HFF-Myc (cell line): ENCODE results near the gene PPL.

Source experiments
- DNase-seq: peaks from one replicate; pipeline ENCODE4 v3.0.0-alpha.2; 2011; ENCODE audit warnings: low read depth; ENCODE audit errors: extremely low read depth
- H3K4me3 ChIP-seq: replicated peaks from 2 replicates; pipeline ENCODE4 v1.5.1; 2011; ENCODE audit warnings: low read depth, mild to moderate bottlenecking, control low read depth, low read length
- TF ChIP-seq, protein P1 (sequence below): IDR thresholded peaks from 2 replicates; pipeline ENCODE4 v1.5.1; 2012; ENCODE audit warnings: mild to moderate bottlenecking, low read depth, low read length, control low read depth; ENCODE audit errors: missing control alignments

The PPL gene

DNA sequence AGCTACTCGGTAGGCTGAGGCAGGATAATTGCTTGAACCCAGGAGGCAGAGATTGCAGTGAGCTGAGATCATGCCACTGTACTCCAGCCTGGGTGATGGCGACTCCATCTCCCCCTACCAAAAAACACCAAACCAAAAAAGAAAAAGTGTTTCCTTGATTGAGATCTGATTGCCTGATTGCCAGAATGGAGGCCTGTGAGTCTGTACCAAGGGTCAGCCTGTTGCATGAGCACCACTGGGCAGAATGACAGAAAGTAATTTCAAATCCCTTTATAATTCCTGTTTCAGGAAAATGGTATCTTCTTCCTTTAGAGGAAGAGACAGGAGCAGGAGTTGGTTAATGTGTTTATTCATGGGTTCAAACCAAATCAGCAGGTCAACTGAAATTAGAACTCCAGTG, 81.1 kb downstream of the PPL start:
- no peak for DNase-seq
- no peak overlapping the region for H3K4me3 ChIP-seq
- TF ChIP-seq, protein P1, sequence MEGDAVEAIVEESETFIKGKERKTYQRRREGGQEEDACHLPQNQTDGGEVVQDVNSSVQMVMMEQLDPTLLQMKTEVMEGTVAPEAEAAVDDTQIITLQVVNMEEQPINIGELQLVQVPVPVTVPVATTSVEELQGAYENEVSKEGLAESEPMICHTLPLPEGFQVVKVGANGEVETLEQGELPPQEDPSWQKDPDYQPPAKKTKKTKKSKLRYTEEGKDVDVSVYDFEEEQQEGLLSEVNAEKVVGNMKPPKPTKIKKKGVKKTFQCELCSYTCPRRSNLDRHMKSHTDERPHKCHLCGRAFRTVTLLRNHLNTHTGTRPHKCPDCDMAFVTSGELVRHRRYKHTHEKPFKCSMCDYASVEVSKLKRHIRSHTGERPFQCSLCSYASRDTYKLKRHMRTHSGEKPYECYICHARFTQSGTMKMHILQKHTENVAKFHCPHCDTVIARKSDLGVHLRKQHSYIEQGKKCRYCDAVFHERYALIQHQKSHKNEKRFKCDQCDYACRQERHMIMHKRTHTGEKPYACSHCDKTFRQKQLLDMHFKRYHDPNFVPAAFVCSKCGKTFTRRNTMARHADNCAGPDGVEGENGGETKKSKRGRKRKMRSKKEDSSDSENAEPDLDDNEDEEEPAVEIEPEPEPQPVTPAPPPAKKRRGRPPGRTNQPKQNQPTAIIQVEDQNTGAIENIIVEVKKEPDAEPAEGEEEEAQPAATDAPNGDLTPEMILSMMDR, result no peak

DNA sequence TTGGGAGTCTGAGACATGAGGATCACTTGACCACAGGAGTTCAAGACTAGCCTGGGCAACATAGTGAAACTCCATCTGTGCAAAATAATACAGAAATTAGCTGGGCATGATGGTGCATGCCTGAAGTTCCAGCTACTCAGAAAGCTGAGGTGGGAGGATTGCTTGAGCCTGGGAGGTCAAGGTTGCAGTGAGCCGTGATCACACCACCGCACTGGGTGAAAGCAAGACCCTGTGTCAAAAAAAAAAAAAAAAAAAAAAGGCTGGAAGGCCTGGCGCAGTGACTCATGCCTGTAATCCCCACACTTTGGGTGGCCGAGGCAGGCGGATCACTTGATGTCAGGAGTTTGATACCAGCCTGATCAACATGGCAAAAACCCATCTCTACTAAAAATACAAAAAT, 81.6 kb downstream of the PPL start:
- TF ChIP-seq, protein P1, result no peak
- H3K4me3 ChIP-seq, result no peak overlapping the region

DNA sequence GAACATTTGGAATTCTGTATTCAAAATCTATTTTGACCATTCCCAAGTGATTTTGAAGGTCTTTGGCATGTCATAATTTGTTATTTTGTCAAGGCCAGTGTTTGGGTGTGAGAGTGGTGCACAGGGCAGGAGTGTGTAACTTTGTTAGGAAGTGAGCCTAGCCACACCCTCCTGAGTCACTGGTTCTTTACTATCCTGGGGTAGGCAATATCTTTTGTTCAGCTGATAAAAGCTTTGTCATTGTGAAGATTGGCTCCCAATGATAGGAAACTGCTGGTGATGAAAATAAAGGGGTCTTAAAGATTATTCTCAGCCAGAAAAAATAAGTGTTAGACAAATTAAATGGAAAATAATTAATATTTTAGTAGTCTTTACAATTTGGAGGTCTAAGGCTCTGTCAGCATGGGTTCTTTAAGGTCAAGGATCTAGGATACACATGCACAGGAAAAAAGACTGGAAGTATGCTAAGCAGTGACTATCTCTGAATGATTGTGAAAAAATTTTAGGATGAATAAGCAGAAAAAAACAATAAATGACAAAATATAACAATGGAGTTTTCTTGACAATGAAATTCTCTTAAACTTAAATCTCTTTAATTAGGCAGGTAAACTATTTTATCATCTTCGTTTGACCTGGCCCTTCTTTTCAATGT, 84.6 kb downstream of the PPL start:
- DNase-seq, result no peak
- TF ChIP-seq, protein P1, result no peak
- H3K4me3 ChIP-seq, result no peak overlapping the region

More for the DNA sequence above, 81.6 kb downstream of the PPL start:
- DNase-seq, result no peak

DNA sequence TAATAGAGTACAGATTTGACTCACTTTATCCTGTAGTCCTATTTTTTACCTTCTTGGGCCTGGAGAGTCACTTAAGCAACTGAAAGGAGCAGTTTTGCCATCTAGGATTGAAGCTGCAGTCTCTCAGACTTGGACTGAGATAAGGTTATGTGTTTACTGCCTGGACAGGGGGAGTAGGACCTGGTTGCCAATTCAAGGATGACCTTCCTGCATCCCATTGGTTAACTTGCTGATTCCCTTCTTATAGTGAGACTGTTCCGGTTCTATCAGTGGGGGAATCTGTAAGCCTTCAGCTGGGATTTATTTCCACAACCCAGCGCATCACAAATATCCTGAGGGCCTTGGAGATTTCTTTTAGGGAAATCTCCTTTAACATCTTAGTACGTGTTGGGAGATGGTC, 86.7 kb downstream of the PPL start:
- TF ChIP-seq, protein P1, result no peak
- peak overlapping the region; percentile 94 for H3K4me3 ChIP-seq
- DNase-seq, result no peak

DNA sequence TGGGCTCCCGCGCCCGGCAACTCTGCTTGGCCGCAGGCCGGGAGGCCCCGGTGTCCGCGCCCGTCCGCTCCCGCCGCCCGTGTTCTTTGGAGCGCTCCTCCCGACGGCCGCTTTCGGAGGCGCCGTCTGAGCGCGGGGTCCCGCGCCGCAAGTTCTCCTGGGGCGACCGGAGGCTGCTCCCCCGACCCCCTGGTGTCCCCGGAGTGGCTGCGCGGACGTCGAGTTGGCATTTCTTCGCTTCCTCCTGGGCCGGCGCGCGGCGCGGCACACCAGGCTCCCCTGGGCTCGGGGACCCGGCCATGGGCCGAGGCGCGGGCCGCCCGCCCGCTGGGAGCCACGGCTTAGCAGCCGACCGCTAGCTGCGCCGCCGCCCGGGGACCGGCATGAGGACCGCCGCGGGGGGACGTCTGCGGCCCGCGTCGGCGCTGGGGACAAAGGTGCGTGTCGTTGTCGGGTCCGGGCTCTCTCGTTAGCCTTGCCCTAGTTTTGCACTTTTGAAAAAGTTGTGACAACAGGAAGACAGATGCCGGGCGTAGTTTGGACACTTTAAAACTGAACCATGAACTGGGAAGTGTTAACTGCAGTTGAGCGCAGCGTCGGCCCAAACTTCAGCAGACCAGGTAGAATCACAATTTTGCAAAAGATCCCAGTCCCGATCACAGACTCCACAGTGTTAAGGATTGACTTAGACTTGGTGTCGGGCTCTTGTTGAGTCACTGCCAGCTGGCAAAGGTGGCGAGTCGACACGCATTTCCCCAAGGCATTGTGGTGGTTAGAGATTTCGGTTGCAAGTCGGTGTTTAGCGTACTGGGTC, 89.0 kb downstream of the PPL start:
- no peak for DNase-seq
- H3K4me3 ChIP-seq, result peak overlapping the region; percentile 94
- TF ChIP-seq, protein P1, result no peak

DNA sequence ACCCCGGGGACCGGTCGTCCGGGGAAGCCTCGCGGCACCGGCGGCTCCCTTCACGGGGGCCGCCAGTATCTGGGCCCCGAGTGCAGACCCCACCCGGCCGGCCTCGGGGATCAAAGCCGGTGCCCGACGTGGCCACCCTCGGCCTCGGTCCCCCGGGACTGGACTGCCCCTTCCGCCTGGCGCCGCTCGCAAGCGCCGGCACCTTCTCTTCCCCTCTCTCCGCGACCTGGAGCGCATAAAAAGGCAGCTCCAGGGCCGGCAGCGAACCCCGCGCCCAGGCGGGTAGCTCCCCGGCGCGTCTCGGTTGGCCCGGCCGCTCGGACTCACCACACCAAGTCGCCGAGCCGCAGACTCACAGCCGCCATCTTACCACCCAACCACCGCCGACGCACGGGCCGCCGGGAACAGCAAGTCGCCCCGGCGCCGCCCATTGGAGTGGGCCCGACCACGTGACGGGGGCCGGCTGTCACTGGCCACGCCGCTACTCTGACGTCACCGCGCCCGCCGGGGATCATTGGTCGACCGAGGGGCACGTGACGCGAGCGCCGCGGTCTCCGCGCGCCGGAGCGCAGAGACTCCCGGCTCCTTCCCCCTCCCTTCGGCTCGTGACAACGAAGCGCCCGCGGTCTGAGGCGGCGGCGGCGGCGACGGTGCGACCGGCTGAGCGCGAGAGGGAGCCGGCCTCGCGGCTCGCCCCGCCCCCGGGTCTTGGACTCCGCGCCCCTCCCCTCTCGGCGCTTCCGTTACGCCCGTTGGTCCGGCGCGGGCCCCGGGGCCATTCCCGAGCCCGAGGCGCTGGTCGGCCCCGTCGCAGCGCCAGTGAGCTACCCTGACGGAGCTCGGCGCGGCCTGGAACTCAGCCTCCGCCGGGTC, 89.8 kb downstream of the PPL start, which contains the start of the genes GLYR1 and UBN1:
GLYR1 (minus strand) TSS at position 388 of the 873 bp plus-strand sequence; CDS start at position 365, 23 bp downstream.
UBN1 (plus strand) TSS at position 581 of the 873 bp plus-strand sequence. CDS start 5,437 bp downstream, outside the sequence.
- peak; percentile 79 for DNase-seq
- TF ChIP-seq, protein P1, result no peak
- peak within 1 kb of the TSS; percentile 94 for H3K4me3 ChIP-seq
